ENCODE measurements around the gene SORL1. TPM values are rescaled to one million over a fixed set of nuclear protein-coding genes. Genes with fewer than 3 reads are reported as not detected.
A peak's percentile ranks its signal among the peaks of the same experiment; 100 is the strongest.

Gene SORL1
- total RNA-seq, 1 donor from 2014 or later, result 46.0 TPM

GRCh38 chr11:121425828-121426227, 26.3 kb upstream of the SORL1 start:
- Mint-ChIP-seq H3K36me3 (peaks cover 2% of the 10 kb centered on the region), H3K4me3 (no peak overlapping the region), H3K27ac (no peak overlapping the region), H3K27me3 (ENCODE audit: insufficient read depth, low read depth) (peaks cover 8% of the 10 kb centered on the region), H3K9me3 (peaks cover 10% of the 10 kb centered on the region), H3K4me1 (peaks cover 5% of the 10 kb centered on the region)
- Histone ChIP-seq H3K9ac (no peak overlapping the region), H3K36me3 (no peaks in the 10 kb centered on the region), H3K4me1 (peaks cover 12% of the 10 kb centered on the region), H4K20me1 (ENCODE audit: low read depth) (no peaks in the 10 kb centered on the region), H3K4me3 (no peak overlapping the region), H3K27me3 (peaks cover 18% of the 10 kb centered on the region), H3K4me2 (no peak overlapping the region), H2AFZ (replicated peaks) (no peak overlapping the region), H3K9me3 (ENCODE audit: low read depth) (no peaks in the 10 kb centered on the region), H3K27ac (no peak overlapping the region), H3K79me2 (ENCODE audit: low read depth) (no peaks in the 10 kb centered on the region), H3F3A (ENCODE audit: low read depth) (peaks cover 9% of the 10 kb centered on the region)
- no peak for DNase-seq (ENCODE audit: low spot score)
- TF ChIP-seq EZH2phosphoT487 (IDR thresholded peaks at IDR 0.05), result no peak

- TF ChIP-seq CTCF (IDR thresholded peaks at IDR 0.05) (no peak), EZH2phosphoT487 (IDR thresholded peaks at IDR 0.05) (no peak), EZH2 (IDR thresholded peaks at IDR 0.05) (no peak)
- H3K4me2 ChIP-seq, result peak overlapping the region; percentile 75
Observed at GRCh38 chr11:121426476-121427399, 25.4 kb upstream of the SORL1 start.

GRCh38 chr11:121427400-121427744, 24.7 kb upstream of the SORL1 start:
- peaks cover 2% of the 10 kb centered on the region for H3K36me3 Mint-ChIP-seq

More at GRCh38 chr11:121426476-121427399, 25.4 kb upstream of the SORL1 start:
- Mint-ChIP-seq H3K4me1 (peaks cover 5% of the 10 kb centered on the region), H3K4me3 (peak overlapping the region; percentile 72), H3K36me3 (peaks cover 2% of the 10 kb centered on the region), H3K27ac (no peak overlapping the region), H3K9me3 (peaks cover 10% of the 10 kb centered on the region), H3K27me3 (ENCODE audit: insufficient read depth, low read depth) (peaks cover 8% of the 10 kb centered on the region)
- H3K36me3 ChIP-seq, result no peaks in the 10 kb centered on the region
- peaks cover 9% of the 10 kb centered on the region for H3F3A ChIP-seq (ENCODE audit: low read depth)
- H2AFZ ChIP-seq (replicated peaks), result peak overlapping the region; percentile 96
- peak overlapping the region; percentile 37 for H3K4me3 ChIP-seq
- peaks cover 12% of the 10 kb centered on the region for H3K4me1 ChIP-seq
- no peaks in the 10 kb centered on the region for H3K9me3 ChIP-seq (ENCODE audit: low read depth)
- H3K9ac ChIP-seq, result no peak overlapping the region
- H3K79me2 ChIP-seq (ENCODE audit: low read depth), result no peaks in the 10 kb centered on the region
- peaks cover 18% of the 10 kb centered on the region for H3K27me3 ChIP-seq
- H4K20me1 ChIP-seq (ENCODE audit: low read depth), result no peaks in the 10 kb centered on the region
- H3K27ac ChIP-seq, result no peak overlapping the region
- DNase-seq (ENCODE audit: low spot score), result peak; percentile 75

More at GRCh38 chr11:121427400-121427744, 24.7 kb upstream of the SORL1 start:
- Histone ChIP-seq H3K27ac (no peak overlapping the region), H3K4me3 (peak overlapping the region; percentile 37), H3F3A (ENCODE audit: low read depth) (peaks cover 9% of the 10 kb centered on the region), H3K4me2 (peak overlapping the region; percentile 75), H4K20me1 (ENCODE audit: low read depth) (no peaks in the 10 kb centered on the region), H3K27me3 (peaks cover 18% of the 10 kb centered on the region), H3K79me2 (ENCODE audit: low read depth) (no peaks in the 10 kb centered on the region), H3K4me1 (peaks cover 12% of the 10 kb centered on the region), H3K9me3 (ENCODE audit: low read depth) (no peaks in the 10 kb centered on the region), H3K36me3 (no peaks in the 10 kb centered on the region), H2AFZ (replicated peaks) (peak overlapping the region; percentile 96), H3K9ac (no peak overlapping the region)
- TF ChIP-seq CTCF (IDR thresholded peaks at IDR 0.05) (no peak), EZH2 (IDR thresholded peaks at IDR 0.05) (no peak), EZH2phosphoT487 (IDR thresholded peaks at IDR 0.05) (no peak)
- Mint-ChIP-seq H3K4me3 (no peak overlapping the region), H3K4me1 (peaks cover 5% of the 10 kb centered on the region), H3K9me3 (peaks cover 10% of the 10 kb centered on the region), H3K27ac (no peak overlapping the region), H3K27me3 (ENCODE audit: insufficient read depth, low read depth) (peaks cover 8% of the 10 kb centered on the region)
- DNase-seq (ENCODE audit: low spot score), result no peak
